ACHN (cell line): Measurements from ENCODE around the gene ADNP.
"Not testable (repeated sequence)": the region's sequence is repeated elsewhere in the genome, so short reads cannot be mapped to it uniquely, and the experiment has no call there.

Experiments
- DNase-seq: peaks from one replicate; pipeline ENCODE4 v3.0.0-alpha.2; 2015
- in situ Hi-C: cut with HindIII; loops from 2 replicates; pipeline ENCODE4 v1.10.0; 2017; ENCODE audit warnings: low sequenced_read_pairs, low pct_ligation_motif_present, low pct_unique_long_range_greater_than_20kb

The ADNP gene

GRCh38 chr20:50911716-50912115 lies 19.5 kb downstream of the ADNP start:
- no peak for DNase-seq
- in situ Hi-C loops, result no loop called here

DNA sequence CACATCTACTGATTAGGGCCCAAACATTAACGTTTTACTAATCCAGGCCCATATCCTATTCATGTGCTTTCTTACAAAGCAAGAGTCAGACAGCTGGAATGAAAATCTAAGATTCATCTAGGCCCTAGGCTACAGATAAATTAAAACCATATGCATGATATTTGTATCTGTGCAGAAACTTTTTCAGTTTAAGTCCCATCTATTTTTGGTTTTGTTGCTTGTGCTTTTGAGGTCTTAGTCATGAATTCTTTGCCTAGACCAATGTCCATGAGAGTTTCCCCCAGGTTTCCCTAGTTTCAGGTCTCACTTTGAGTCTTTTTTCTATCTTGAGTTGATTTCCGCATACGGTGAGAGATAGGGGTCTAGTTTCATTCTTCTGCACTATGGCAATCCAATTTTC lies 20.2 kb downstream of the ADNP start:
- in situ Hi-C loops, result no loop called here
- DNase-seq, result no peak

GRCh38 chr20:50909413-50909812 lies 21.8 kb downstream of the ADNP start:
- in situ Hi-C loops, result no loop called here
- no peak for DNase-seq

DNA sequence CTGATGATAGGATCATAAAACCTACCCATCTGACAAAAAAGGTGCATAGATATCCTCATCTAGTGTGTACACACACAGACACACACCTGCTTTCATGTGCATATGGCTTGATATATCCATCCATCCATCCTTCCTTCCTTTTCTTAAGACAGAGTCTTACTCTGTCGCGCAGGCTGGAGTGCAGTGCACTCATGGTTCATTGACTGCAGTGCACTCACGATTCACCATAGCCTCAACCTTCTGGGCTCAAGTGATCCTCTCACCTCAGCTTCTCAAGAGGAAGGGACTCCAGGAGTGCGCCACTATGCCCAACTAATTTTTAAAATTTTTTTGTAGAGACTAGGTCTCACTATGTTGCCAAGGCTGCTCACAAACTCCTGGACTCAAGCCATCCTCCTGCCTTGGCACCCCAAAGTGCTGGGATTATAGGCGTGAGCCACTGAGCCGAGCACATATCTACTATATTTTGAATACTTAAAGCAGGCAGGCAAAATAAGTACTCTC lies 27.1 kb downstream of the ADNP start:
- DNase-seq, result no peak
- in situ Hi-C loops, result no loop called here

DNA sequence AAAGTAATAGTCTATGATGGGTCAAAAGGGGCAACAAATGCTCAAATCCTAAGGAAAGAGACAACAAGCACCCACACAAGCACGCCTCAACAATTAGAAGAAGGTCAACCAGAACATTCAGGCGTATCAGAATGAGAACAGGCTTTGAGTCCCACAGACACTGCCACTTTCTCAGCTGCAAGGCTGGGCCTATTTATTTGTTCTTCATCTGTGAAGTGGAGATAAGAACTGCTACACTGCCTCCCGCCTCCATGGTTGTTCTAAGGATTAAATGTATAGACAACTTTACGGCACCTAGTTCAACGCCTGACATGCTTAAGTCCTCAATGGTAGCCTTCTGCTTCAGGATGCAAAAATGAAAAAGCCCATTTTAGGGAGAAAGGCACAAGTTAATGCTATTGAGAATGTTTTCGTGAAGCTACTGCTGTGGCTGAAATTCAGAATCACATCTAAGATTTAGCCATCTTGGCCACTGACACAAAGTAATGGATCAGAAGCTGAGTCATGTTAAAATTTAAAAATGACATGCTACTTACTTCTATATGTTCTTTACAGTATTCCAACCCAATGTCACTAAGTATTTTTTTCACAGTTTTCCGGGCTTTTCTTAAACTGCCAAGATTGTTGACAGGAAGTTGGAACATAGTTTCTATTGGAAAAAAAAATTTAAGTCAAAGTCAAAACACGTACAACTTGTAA lies 27.7 kb downstream of the ADNP start:
- in situ Hi-C loops, result no loop called here
- no peak for DNase-seq

GRCh38 chr20:50901301-50901700 lies 29.9 kb downstream of the ADNP start:
- in situ Hi-C loops, result no loop called here

DNA sequence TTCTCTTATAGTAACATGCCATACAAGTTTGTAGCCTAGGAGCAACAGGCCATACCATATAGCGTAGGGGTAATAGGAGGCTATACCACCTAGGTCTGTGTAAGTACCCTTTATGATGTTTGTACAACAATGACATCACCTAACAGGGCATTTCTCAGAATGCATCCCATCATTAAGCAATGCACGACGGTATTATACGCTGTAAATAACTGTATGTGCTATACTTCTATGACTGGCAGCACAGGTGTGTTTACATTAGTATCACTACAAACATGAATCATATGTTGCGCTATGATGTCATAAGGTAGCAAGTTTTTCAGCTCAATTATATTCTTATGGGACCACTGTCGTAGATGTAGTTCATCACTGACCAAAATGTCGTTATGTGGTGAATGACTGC lies 31.0 kb downstream of the ADNP start:
- no peak for DNase-seq

More at GRCh38 chr20:50901301-50901700, 29.9 kb downstream of the ADNP start:
- no peak for DNase-seq

DNA sequence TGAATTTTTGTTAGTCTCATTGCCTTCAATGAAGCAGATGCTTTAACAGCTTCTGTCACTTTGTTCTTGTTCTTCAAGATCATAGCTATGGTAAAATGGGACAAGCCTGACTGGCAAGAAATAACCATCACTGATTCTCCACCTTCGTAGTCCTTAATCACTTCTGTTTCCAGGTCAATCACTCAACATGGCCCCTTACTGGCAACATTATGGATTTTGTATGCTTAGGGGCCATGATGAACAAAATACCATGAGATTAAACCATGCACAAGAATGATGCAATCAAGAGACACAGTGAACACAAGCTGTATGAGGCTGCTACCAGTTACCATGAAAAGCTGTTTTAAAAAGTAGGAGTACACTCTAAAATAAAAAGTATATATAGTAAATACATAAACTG lies 32.8 kb downstream of the ADNP start:
- in situ Hi-C loops, result no loop called here
- no peak for DNase-seq

More for the DNA sequence above, 31.0 kb downstream of the ADNP start:
- in situ Hi-C loops, result no loop called here

DNA sequence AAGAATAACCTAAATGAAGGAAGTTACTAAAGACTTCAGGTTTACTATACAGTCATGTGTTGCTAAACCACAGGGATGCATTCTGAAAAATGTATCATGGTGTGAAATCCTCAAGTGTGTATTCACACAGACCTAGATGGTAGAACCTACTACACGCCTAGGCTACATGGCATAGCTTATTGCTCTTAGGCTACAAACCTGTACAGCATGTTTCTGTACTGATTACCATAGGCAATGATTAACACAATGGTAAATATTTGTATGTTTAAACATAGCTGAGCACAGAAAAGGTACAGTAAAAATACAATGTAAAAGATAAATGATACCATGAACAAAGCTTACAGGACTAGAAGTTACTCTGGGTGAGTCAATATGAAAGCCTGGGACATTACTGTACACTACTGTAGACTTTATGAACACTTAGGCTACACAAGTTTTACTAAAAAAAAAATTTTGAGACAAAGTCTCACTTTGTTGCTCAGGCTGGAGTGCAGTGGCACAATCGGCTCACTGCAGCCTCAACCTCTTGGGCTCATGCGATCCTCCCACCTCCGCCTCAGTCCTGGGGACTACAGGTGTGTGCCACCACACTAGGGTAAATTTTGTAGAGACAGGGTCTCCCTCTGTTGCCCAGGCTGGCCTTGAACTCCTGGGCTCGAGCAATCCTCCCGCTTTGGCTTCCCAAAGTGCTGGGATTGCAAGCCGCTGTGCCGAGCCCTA lies 36.0 kb downstream of the ADNP start:
- no peak for DNase-seq
- in situ Hi-C loops, result no loop called here

DNA sequence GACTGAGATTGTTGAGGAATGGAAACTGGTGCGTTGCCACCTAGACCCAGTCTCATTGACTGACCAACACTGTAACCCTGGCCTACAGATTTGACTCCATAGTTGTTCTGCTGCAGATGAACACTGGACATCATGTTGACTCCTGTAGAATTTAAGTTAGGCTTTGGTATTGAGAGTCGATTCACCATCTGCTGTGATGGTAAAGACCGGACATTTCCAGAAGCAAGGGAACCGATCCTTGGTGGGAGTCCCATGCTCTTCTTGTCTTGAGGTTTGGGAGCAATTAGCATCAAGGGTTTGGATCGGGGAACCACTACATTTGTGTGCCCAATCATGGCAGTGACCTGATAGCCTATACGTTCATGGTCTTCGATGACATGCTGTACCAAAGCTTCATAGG lies 37.6 kb downstream of the ADNP start:
- DNase-seq, result no peak
- in situ Hi-C loops, result no loop called here

DNA sequence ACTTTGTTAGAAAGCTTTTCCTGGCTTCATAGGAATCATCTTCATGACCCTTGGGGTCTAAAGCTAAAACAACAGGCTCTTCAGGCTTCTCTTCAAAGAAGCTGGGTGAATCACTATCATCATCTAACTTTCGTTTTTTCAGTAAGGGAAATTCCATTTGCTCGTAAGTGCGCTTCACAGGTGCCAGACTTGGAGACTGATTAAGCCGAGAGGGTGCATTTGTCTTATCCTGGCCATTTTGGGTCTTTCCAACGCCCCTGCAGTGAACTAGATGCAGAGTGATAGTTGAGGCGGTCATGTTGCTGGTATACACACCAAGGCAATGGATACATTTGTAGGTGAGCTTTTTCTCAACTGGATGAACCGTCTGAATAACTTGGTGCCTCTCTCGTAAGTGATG lies 38.8 kb downstream of the ADNP start:
- in situ Hi-C loops, result no loop called here
- no peak for DNase-seq

DNA sequence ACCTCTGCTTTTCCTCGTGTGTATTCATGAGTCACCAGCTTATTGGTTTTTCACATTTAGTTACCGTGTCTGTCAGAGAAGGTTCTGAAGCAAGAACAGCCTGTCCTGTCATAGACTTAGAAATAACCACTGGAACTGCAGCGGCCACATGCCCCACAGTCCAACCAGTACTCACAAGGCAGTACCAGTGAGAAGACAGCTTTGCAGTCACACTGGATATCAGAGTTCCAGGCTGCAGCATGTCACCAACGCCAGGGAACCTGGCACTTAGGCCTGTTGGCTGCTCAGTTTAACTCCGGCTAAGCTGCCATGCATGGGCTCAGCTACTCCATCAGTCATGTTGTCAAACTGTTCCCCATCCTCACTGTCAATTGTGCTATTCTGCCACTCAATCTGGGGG lies 40.1 kb downstream of the ADNP start:
- in situ Hi-C loops, result no loop called here
- DNase-seq, result no peak

DNA sequence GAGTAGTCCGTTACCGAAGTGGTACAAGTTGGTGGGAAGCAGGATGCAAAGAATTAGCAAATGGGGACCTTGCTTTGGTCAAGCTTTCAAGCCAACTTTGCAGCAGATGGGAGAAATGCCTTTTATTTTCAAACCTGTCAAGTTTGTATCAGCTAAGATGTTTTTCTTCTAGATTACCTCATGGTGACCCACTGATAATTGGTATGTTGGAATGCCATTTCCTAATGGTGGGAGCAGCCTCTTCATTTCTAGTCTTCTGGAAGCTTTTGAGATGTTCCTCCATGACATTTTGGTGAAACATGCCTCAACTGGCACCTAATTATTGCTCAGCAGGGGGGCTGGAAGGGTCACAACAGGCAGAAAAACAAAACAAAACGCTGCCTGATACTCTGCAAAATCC lies 43.7 kb downstream of the ADNP start:
- DNase-seq, result no peak
- in situ Hi-C loops, result no loop called here

GRCh38 chr20:50886184-50886790 lies 45.0 kb downstream of the ADNP start:
- in situ Hi-C loops, result no loop called here
- DNase-seq, result no peak

DNA sequence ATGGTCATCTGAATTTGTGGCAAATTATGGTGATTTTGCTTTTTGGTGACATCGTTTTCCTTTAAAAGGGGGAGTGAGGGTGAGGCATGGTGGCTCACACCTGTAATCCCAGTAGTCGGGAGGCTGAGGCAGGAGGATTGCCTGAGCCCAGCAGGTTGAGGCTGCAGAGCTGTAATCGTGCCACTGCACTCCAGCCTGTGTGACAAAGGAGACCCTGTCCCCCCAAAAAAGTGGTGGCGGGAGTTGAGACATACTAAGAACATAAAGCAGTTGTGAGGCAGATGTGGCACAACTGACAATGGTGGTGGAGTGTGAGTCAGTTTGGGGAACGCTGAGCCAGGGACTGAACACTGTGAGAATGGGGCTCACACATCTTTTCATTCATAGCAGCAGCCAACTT lies 45.5 kb downstream of the ADNP start:
- in situ Hi-C loops, result no loop called here
- DNase-seq, result no peak

- in situ Hi-C loops, result no loop called here
- DNase-seq, result no peak
These were observed 46.2 kb downstream of the ADNP start for GRCh38 chr20:50885068-50885467.

DNA sequence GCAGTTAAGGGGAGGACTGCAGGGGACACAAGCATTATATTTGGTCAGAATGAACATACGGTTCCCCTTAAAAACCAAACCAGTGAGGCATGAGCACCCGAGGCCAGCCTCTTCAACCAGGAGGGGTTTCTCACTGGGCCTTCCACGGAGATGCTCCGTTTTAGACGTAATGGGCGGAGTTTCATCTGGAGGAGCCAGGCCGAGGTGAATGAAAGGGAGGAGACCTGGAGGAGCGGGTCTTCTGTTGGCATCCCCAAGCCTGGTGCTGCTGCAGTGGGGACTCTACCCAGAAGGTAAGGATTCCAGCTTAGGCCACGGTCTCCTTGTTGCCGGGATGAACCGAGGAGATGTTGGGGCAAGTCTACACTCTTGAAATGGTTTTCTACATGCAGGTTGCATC lies 47.4 kb downstream of the ADNP start:
- no peak for DNase-seq
- in situ Hi-C loops, result no loop called here

- in situ Hi-C loops, DNase-seq: not testable (repeated sequence)
These were observed 49.3 kb downstream of the ADNP start for GRCh38 chr20:50881759-50882424.
